ENCODE results near the gene HTRA3. TPM values are rescaled to one million over a fixed set of nuclear protein-coding genes. Genes with fewer than 3 reads are reported as not detected.

Gene HTRA3
- total RNA-seq, 4 donors from 2014 or later = 56.1 to 82.2 (median 67.2) TPM

DNA sequence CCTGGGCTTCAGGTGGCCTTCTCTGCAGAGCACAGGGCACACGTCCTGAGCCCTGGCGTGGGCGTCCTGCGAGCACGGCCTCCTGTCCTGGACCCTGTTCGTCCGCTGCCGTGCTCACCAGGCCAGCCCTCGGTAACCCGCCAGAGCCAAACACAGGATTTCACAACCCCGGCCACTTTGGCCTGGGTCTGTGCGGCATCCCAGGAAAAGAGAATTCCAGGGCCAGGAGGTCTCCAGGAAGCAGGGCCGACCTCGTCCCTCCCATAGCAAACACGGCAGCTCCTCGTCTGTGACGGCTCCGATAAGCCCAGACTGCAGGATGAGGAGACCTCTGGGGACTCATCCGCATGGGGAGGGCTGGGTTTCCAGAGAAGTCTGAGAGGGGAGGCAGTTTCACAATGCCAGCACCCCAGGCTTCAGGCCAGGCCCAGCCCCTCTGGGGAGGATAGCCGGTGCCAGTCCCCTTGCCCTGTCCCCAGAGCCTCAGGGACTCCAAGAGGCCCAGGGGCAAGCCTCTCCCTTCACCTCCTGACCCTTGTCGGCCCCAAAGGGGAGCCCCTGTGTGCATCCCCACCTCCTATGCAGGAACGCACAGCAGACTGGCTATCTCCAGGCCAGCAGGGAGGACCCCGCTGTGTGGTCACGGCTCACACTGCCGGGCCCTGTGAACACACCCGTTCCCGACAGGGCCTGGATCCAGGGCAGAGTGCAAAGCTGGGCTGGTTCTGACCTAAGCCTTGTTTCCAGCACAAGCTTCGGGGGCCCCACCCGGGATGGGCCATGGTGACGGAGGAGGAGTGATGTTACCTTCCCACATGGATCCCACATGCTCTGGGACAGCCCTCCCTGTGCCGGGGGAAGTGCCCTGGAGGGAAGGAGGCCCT, 22.3 kb upstream of the HTRA3 start:
- TF ChIP-seq POLR2AphosphoS5 (IDR thresholded peaks at IDR 0.05) (peak; percentile 6 to 13), POLR2A (IDR thresholded peaks at IDR 0.05; ENCODE audit: low read depth) (no peak)
- H3K27ac ChIP-seq (replicated peaks in 1 of 4) = peak overlapping the region; percentile 28 to 62 (median 38)
- intact Hi-C loops (cut with DNase I) = no loop called here
- no peaks in the 10 kb centered on the region for H3K36me3 ChIP-seq
- no peak overlapping the region for H3K4me3 ChIP-seq
- H3K4me1 ChIP-seq = peaks cover 8 to 22% (median 12%) of the 10 kb centered on the region in 4 donors
- WGBS = 88% methylated on average over 5 of the region's 31 CpGs
- no peaks in the 10 kb centered on the region for H3K27me3 ChIP-seq
- H3K9me3 ChIP-seq = no peaks in the 10 kb centered on the region
- DNase-seq (ENCODE audit: extremely low spot score) = no peak

DNA sequence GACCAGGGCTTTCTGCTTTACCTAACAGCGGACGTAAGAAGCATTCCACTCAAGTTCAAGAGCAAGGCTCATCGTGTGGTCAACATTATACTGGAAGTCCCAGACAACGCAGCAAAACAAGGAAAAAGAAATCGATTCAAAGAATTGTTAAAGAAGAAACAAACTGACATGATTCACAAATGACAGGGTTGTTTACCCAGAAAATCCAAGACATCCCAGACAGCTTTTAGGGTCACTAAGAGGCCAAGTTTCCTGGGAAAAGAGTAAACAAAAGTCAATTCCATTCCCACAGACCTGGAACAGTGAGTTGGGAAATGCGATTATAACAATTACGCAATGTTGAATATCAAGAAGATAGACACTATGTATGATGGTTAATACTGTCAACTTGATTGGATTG, 21.5 kb upstream of the HTRA3 start:
- no peaks in the 10 kb centered on the region for H3K27me3 ChIP-seq
- no peaks in the 10 kb centered on the region for H3K36me3 ChIP-seq
- peak overlapping the region; percentile 12 to 50 (median 38) for H3K27ac ChIP-seq (replicated peaks in 1 of 4)
- H3K4me1 ChIP-seq = peaks cover 0 to 16% (median 5%) of the 10 kb centered on the region in 4 donors
- intact Hi-C loops (cut with DNase I) = no loop called here
- WGBS = 83% methylated on average over 7 of the region's 7 CpGs
- DNase-seq (ENCODE audit: extremely low spot score) = no peak
- no peak overlapping the region for H3K4me3 ChIP-seq
- TF ChIP-seq POLR2A (IDR thresholded peaks at IDR 0.05; ENCODE audit: low read depth) (no peak), EP300 (IDR thresholded peaks at IDR 0.05) (no peak), POLR2AphosphoS5 (IDR thresholded peaks at IDR 0.05) (no peak)
- TF ChIP-seq, protein P1, sequence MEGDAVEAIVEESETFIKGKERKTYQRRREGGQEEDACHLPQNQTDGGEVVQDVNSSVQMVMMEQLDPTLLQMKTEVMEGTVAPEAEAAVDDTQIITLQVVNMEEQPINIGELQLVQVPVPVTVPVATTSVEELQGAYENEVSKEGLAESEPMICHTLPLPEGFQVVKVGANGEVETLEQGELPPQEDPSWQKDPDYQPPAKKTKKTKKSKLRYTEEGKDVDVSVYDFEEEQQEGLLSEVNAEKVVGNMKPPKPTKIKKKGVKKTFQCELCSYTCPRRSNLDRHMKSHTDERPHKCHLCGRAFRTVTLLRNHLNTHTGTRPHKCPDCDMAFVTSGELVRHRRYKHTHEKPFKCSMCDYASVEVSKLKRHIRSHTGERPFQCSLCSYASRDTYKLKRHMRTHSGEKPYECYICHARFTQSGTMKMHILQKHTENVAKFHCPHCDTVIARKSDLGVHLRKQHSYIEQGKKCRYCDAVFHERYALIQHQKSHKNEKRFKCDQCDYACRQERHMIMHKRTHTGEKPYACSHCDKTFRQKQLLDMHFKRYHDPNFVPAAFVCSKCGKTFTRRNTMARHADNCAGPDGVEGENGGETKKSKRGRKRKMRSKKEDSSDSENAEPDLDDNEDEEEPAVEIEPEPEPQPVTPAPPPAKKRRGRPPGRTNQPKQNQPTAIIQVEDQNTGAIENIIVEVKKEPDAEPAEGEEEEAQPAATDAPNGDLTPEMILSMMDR (IDR thresholded peaks at IDR 0.05) = no peak
- H3K9me3 ChIP-seq = no peaks in the 10 kb centered on the region

DNA sequence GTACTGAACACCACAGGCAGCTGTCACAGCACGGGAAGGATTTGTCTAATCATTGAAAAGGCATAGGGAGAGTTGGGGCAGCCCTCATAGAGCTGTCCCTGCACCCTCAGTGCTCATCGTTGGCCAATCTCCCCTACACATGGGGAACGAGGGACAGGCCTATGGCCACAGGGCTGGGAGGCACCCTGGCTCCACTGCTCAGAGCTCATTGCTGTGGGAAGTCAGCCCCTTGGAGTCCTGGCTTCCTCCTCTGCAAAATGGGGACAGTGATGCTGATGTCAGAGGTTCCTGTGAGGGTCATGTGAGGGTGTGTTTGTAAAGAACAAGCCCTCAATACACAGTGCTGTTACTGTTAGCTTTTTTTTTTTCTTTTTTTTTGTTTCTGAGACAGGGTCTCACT, 19.3 kb upstream of the HTRA3 start:
- no peak overlapping the region for H3K4me3 ChIP-seq
- WGBS = 79% methylated on average over 3 of the region's 3 CpGs
- no peaks in the 10 kb centered on the region for H3K27me3 ChIP-seq
- no peaks in the 10 kb centered on the region for H3K36me3 ChIP-seq
- TF ChIP-seq, protein P1 (IDR thresholded peaks at IDR 0.05) = no peak
- TF ChIP-seq EP300 (IDR thresholded peaks at IDR 0.05) (no peak), POLR2A (IDR thresholded peaks at IDR 0.05; ENCODE audit: low read depth) (no peak), POLR2AphosphoS5 (IDR thresholded peaks at IDR 0.05) (no peak)
- DNase-seq (ENCODE audit: extremely low spot score) = no peak
- H3K4me1 ChIP-seq = peaks cover 0 to 16% (median 5%) of the 10 kb centered on the region in 4 donors
- intact Hi-C loops (cut with DNase I) = no loop called here
- no peaks in the 10 kb centered on the region for H3K9me3 ChIP-seq
- no peak overlapping the region for H3K27ac ChIP-seq (replicated peaks in 1 of 4)

DNA sequence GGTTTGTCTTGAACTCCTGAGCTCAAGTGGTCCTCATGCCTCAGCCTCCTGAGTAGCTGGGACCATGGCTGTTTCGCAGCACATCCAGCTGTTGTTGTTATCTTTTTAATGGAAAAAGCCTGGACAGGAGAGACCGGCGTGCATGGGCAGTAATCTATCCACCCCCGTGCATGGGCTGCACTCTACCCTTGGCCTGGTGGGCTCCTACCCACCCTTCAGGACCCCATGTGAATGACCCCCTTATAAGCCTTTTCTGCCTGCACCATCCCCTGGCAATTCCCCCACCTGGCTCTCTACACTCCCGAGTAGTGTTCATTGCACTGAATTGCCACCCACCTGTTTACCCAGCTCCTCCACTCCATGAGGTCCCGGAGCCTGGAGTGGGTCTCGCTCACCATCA, 18.9 kb upstream of the HTRA3 start:
- intact Hi-C loops (cut with DNase I) = no loop called here
- 81% methylated on average over 7 of the region's 7 CpGs for WGBS
- Histone ChIP-seq H3K27ac (replicated peaks in 1 of 4) (no peak overlapping the region), H3K4me1 (peaks cover 0 to 16% (median 6%) of the 10 kb centered on the region in 4 donors), H3K4me3 (no peak overlapping the region), H3K9me3 (no peaks in the 10 kb centered on the region), H3K27me3 (no peaks in the 10 kb centered on the region), H3K36me3 (no peaks in the 10 kb centered on the region)
- no peak for TF ChIP-seq POLR2A (IDR thresholded peaks at IDR 0.05; ENCODE audit: low read depth)
- TF ChIP-seq POLR2AphosphoS5 (IDR thresholded peaks at IDR 0.05) = no peak
- no peak for TF ChIP-seq EP300 (IDR thresholded peaks at IDR 0.05)
- TF ChIP-seq, protein P1 (IDR thresholded peaks at IDR 0.05) = no peak
- no peak for DNase-seq (ENCODE audit: extremely low spot score)

DNA sequence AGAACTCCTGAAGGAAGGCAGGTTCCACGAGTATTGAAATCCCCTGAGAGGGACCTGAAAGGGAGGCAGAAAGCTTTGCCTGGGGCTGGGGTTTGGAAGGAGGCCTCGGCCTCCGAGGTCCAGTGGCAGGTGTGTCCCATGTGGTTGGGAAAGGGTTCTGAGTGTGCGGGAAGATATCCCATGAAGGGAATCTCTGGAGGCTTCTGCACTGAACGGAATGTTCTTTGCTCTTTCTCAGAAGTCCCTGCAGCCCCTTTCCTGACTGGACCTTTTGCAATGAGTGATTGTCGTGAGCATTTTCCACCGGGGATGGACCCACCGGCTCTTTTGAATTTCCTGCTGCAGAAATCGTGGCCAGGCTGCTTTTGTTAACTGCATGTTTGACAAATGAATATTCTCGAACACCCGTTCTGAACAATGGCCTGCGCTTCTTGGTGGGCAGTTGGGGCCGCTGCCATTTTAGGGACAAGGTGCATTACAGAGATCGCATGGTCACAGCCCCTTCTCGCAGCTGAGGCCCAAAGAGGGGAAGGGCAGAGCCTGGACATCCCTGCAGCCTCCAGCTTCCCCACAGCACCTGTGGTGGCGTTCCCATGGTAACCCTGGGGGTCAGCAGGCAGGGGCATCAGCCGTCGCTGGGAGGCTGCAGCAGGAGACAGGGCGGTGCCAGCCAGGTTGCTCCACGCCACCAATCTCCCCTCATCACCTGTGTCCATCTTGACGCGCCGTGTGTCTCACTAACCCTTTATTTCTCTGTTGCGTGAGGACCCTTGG, 18.3 kb upstream of the HTRA3 start:
- no peak for DNase-seq (ENCODE audit: extremely low spot score)
- H3K4me3 ChIP-seq = no peak overlapping the region
- H3K36me3 ChIP-seq = no peaks in the 10 kb centered on the region
- WGBS = 87% methylated on average over 24 of the region's 24 CpGs
- peaks cover 0 to 15% (median 9%) of the 10 kb centered on the region in 4 donors for H3K4me1 ChIP-seq
- no peaks in the 10 kb centered on the region for H3K27me3 ChIP-seq
- no peaks in the 10 kb centered on the region for H3K9me3 ChIP-seq
- H3K27ac ChIP-seq (replicated peaks in 1 of 4) = no peak overlapping the region
- intact Hi-C loops (cut with DNase I) = no loop called here
- TF ChIP-seq EP300 (IDR thresholded peaks at IDR 0.05) = no peak
- no peak for TF ChIP-seq POLR2AphosphoS5 (IDR thresholded peaks at IDR 0.05)

Data from esophagus muscularis mucosa (tissue), 4 donors.